H9 (cell line): ENCODE results near the gene BCAS3. TPM values are rescaled to one million over a fixed set of nuclear protein-coding genes. Genes with fewer than 3 reads are reported as not detected.

ENCODE experiments used
- DNase-seq: peaks from one replicate; pipeline ENCODE4 v3.0.0-alpha.2; 2017
- H2AFZ ChIP-seq: one replicate; pipeline ENCODE4 v1.6.1; 2013; ENCODE audit warnings: mild to moderate bottlenecking, low read length, control low read depth, moderate library complexity
- H2AK5ac ChIP-seq: 2 replicates; pipeline ENCODE4 v1.6.1; 2013; ENCODE audit warnings: low read length, control low read depth, mixed read lengths; ENCODE audit not compliant: insufficient read length
- H2BK120ac ChIP-seq: one replicate; pipeline ENCODE4 v1.6.1; 2013; ENCODE audit warnings: low read depth, mild to moderate bottlenecking, low read length, control low read depth, inconsistent platforms; ENCODE audit not compliant: poor library complexity, severe bottlenecking
- H2BK12ac ChIP-seq: 2 replicates; pipeline ENCODE4 v1.6.1; 2013; ENCODE audit warnings: low read length, control low read depth, mixed read lengths, low read depth; ENCODE audit not compliant: insufficient read length
- H2BK15ac ChIP-seq: 2 replicates; pipeline ENCODE4 v1.6.1; 2013; ENCODE audit warnings: low read depth, low read length, control low read depth
- H2BK20ac ChIP-seq: one replicate; pipeline ENCODE4 v1.6.1; 2013; ENCODE audit warnings: low read depth, mild to moderate bottlenecking, low read length, control low read depth, inconsistent platforms; ENCODE audit not compliant: poor library complexity, severe bottlenecking
- H2BK5ac ChIP-seq: 2 replicates; pipeline ENCODE4 v1.6.1; 2013; ENCODE audit warnings: low read length, control low read depth, mixed read lengths; ENCODE audit not compliant: insufficient read length
- H3K14ac ChIP-seq: 2 replicates; pipeline ENCODE4 v1.6.1; 2013; ENCODE audit warnings: low read length, control low read depth; ENCODE audit not compliant: insufficient read depth
- H3K18ac ChIP-seq: 2 replicates; pipeline ENCODE4 v1.6.1; 2013; ENCODE audit warnings: low read depth, mild to moderate bottlenecking, mixed read lengths, low read length, control low read depth; ENCODE audit not compliant: insufficient read length
- H3K23ac ChIP-seq: 2 replicates; pipeline ENCODE4 v1.6.1; 2013; ENCODE audit warnings: low read length, control low read depth, mixed read lengths, low read depth; ENCODE audit not compliant: insufficient read length
- H3K23me2 ChIP-seq: 2 replicates; pipeline ENCODE4 v1.6.1; 2013; ENCODE audit warnings: low read depth, mild to moderate bottlenecking, mixed read lengths, low read length, control low read depth; ENCODE audit not compliant: insufficient read length, poor library complexity, severe bottlenecking
- H3K27ac ChIP-seq: 2 replicates; pipeline ENCODE4 v1.5.1; 2013; ENCODE audit warnings: low read length, control low read depth, mixed read lengths, low read depth; ENCODE audit not compliant: insufficient read length
- H3K27me3 ChIP-seq: 2 replicates; pipeline ENCODE4 v1.6.1; 2013; ENCODE audit warnings: low read length, control low read depth, inconsistent platforms; ENCODE audit not compliant: insufficient read depth
- H3K4ac ChIP-seq: 2 replicates; pipeline ENCODE4 v1.6.1; 2013; ENCODE audit warnings: low read depth, mild to moderate bottlenecking, control low read depth, inconsistent platforms, low read length, moderate library complexity
- H3K4me1 ChIP-seq: 2 replicates; pipeline ENCODE4 v1.6.1; 2013; ENCODE audit warnings: low read length, control low read depth, inconsistent platforms; ENCODE audit not compliant: insufficient read depth
- H3K4me2 ChIP-seq: 2 replicates; pipeline ENCODE4 v1.6.1; 2013; ENCODE audit warnings: low read length, control low read depth, mixed read lengths; ENCODE audit not compliant: insufficient read length, insufficient read depth
- H3K56ac ChIP-seq: 2 replicates; pipeline ENCODE4 v1.6.1; 2013; ENCODE audit warnings: low read depth, mild to moderate bottlenecking, mixed read lengths, low read length, control low read depth; ENCODE audit not compliant: insufficient read length
- H3K79me1 ChIP-seq: 2 replicates; pipeline ENCODE4 v1.6.1; 2013; ENCODE audit warnings: low read depth, mild to moderate bottlenecking, moderate library complexity, low read length, control low read depth, inconsistent platforms; ENCODE audit not compliant: insufficient read depth, poor library complexity, severe bottlenecking
- H3K79me2 ChIP-seq: 2 replicates; pipeline ENCODE4 v1.6.1; 2013; ENCODE audit warnings: low read length, control low read depth, inconsistent platforms; ENCODE audit not compliant: insufficient read depth
- H3K9ac ChIP-seq: 2 replicates; pipeline ENCODE4 v1.6.1; 2013; ENCODE audit warnings: low read length, control low read depth, mixed read lengths; ENCODE audit not compliant: insufficient read length; ENCODE audit errors: extremely low read depth
- H3K9me3 ChIP-seq: one replicate; pipeline ENCODE4 v1.6.1; 2013; ENCODE audit warnings: low read depth, low read length, inconsistent platforms; ENCODE audit not compliant: control insufficient read depth
- H3T11ph ChIP-seq: one replicate; pipeline ENCODE4 v1.6.1; 2013; ENCODE audit warnings: mild to moderate bottlenecking, low read length, control low read depth, inconsistent platforms
- H4K20me1 ChIP-seq: one replicate; pipeline ENCODE4 v1.6.1; 2013; ENCODE audit not compliant: control insufficient read depth, insufficient read length, insufficient read depth
- H4K5ac ChIP-seq: 2 replicates; pipeline ENCODE4 v1.6.1; 2013; ENCODE audit warnings: low read depth, mild to moderate bottlenecking, mixed read lengths, low read length, control low read depth; ENCODE audit not compliant: insufficient read length
- H4K8ac ChIP-seq: replicated peaks from 2 replicates; pipeline ENCODE4 v1.6.1; 2013; ENCODE audit warnings: low read length, control low read depth, mixed read lengths, low read depth; ENCODE audit not compliant: insufficient read length
- H4K91ac ChIP-seq: 2 replicates; pipeline ENCODE4 v1.6.1; 2013; ENCODE audit warnings: low read depth, mild to moderate bottlenecking, moderate library complexity, mixed read lengths, low read length, control low read depth; ENCODE audit not compliant: insufficient read length
- H3K27ac Mint-ChIP-seq, 3 experiments: 2 replicates in 2 of 3; 3 replicates in 1 of 3; pipeline ENCODE4 v1.8.0; 2020 to 2021; ENCODE audit warnings: mixed read lengths in 3 of 3, mild to moderate bottlenecking in 1 of 3, moderate library complexity in 1 of 3
- H3K27me3 Mint-ChIP-seq: 2 replicates; pipeline ENCODE4 v1.8.0; 2021; ENCODE audit warnings: low read depth, mild to moderate bottlenecking, moderate library complexity, mixed read lengths
- H3K36me3 Mint-ChIP-seq, 3 experiments: 2 replicates in 2 of 3; 3 replicates in 1 of 3; pipeline ENCODE4 v1.8.0; 2020 to 2021; ENCODE audit warnings: low read depth in 3 of 3, mixed read lengths in 3 of 3; ENCODE audit not compliant: insufficient read depth in 1 of 3
- H3K4me1 Mint-ChIP-seq, 2 experiments: 2 replicates each; pipeline ENCODE4 v1.8.0; 2020; ENCODE audit warnings: mixed read lengths in 2 of 2
- H3K4me3 Mint-ChIP-seq, 2 experiments: 2 replicates in 1 of 2; 3 replicates in 1 of 2; pipeline ENCODE4 v1.8.0; 2020 to 2021; ENCODE audit warnings: mild to moderate bottlenecking in 2 of 2, mixed read lengths in 2 of 2, moderate library complexity in 1 of 2
- H3K9me3 Mint-ChIP-seq, 2 experiments: 2 replicates in 1 of 2; 3 replicates in 1 of 2; pipeline ENCODE4 v1.8.0; 2020; ENCODE audit warnings: mild to moderate bottlenecking in 2 of 2, mixed read lengths in 2 of 2, moderate library complexity in 1 of 2
- CTCF ChIP-seq: fragments of 200-600 bp; sonication (generic); conservative IDR thresholded peaks from 3 replicates; pipeline ENCODE4 v1.8.0; 2021; ENCODE audit warnings: antibody characterized with exemption, mild to moderate bottlenecking
- WGBS: extraction: QIAGEN DNeasy Blood & Tissue Kit; methylation state at CpG from one replicate; pipeline ENCODE4 v1.1.7; 2013; ENCODE audit warnings: missing lambda C conversion rate, low lambda C conversion rate, mixed read lengths; ENCODE audit not compliant: insufficient read length; ENCODE audit errors: extremely low coverage; 5-methylcytosine and 5-hydroxymethylcytosine counted together
- total RNA-seq: library from RNA; stranded (reverse); gene quantifications from 2 replicates; pipeline ENCODE4 v1.2.1, GENCODE V29; 2021

The BCAS3 gene
- total RNA-seq, 1 experiment from 2014 or later: 22.4 TPM

GRCh38 chr17:60659156-60659555 is 18.5 kb upstream of the BCAS3 start:
- no peaks in the 10 kb centered on the region for H3K9me3 ChIP-seq
- H3K23ac ChIP-seq: no peak overlapping the region
- no peaks in the 10 kb centered on the region for H3K79me2 ChIP-seq
- H2AFZ ChIP-seq: no peak overlapping the region
- no peaks in the 10 kb centered on the region for H3K79me1 ChIP-seq
- H2BK15ac ChIP-seq: no peak overlapping the region
- no peaks in the 10 kb centered on the region for H3K23me2 ChIP-seq
- no CpG with 5 or more reads among the region's 1 CpG for WGBS
- no peak overlapping the region for H3K27ac ChIP-seq
- H2BK20ac ChIP-seq: no peak overlapping the region
- no peak overlapping the region for H4K5ac ChIP-seq
- no peak overlapping the region for H3K4ac ChIP-seq
- H4K91ac ChIP-seq: no peak overlapping the region
- no peak overlapping the region for H2BK5ac ChIP-seq
- H2BK120ac ChIP-seq: no peak overlapping the region
- H4K20me1 ChIP-seq: no peaks in the 10 kb centered on the region
- no peak overlapping the region for H3K4me2 ChIP-seq
- no peak overlapping the region for H3K9ac ChIP-seq
- Mint-ChIP-seq H3K4me3 (no peak overlapping the region), H3K9me3 (no peaks in the 10 kb centered on the region), H3K4me1 (no peaks in the 10 kb centered on the region), H3K27me3 (no peaks in the 10 kb centered on the region), H3K36me3 (peaks cover 0 to 26% (median 16%) of the 10 kb centered on the region in 3 experiments; a peak in 5 of 7 replicates), H3K27ac (peak overlapping the region in 1 of 3 experiments; percentile 64; a peak in 2 of 7 replicates)
- no peak for DNase-seq
- no peak overlapping the region for H3K56ac ChIP-seq
- H3K14ac ChIP-seq: no peak overlapping the region
- TF ChIP-seq CTCF: no peak
- H3K27me3 ChIP-seq: no peaks in the 10 kb centered on the region
- H4K8ac ChIP-seq: no peak overlapping the region
- no peak overlapping the region for H2BK12ac ChIP-seq
- no peak overlapping the region for H3T11ph ChIP-seq
- no peak overlapping the region for H2AK5ac ChIP-seq
- no peaks in the 10 kb centered on the region for H3K4me1 ChIP-seq
- H3K18ac ChIP-seq: no peak overlapping the region
